Measurements from ENCODE around the gene EIF5A. TPM values are rescaled to one million over a fixed set of nuclear protein-coding genes. Genes with fewer than 3 reads are reported as not detected.

Gene EIF5A
- total and polyA plus RNA-seq, 2 of the 8 experiments (the other 6 are each of a cell fraction or from before 2014, with no cell fraction given): 717 to 1,172 TPM

DNA sequence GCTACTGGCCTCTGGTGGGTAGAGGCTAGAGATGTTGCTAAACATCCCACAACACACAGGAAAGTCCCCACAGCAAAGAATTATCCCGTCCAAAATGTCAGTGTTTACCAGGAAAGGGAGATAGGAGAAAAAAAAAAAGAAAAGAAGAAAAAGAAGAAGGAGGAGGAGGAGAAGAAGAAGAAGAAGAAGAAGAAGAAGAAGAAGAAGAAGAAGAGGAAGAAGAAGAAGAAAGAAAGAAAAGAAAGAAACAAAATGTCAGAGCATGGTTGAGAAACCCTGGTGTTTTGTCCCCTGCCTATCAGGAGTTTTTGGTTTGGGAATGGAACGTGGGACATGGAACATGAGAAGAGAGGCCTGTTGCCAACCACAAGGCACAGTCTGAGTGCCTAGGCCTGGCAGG lies 50.0 kb downstream of the EIF5A start:
- no peak overlapping the region for H3K4ac ChIP-seq (replicated peaks; ENCODE audit: insufficient read length, low read depth, low read length)
- no peak overlapping the region for H3K56ac ChIP-seq (replicated peaks; ENCODE audit: insufficient read length, low read depth, low read length)
- TF ChIP-seq SP1 (IDR thresholded peaks at IDR 0.05; ENCODE audit: low read depth, low read length): no peak
- TF ChIP-seq TBP (IDR thresholded peaks at IDR 0.05; ENCODE audit: low read depth, low read length): no peak
- TF ChIP-seq CBX5 (IDR thresholded peaks at IDR 0.05; ENCODE audit: low read depth, low read length): no peak
- TF ChIP-seq RXRA (IDR thresholded peaks at IDR 0.05; ENCODE audit: insufficient read depth, low read depth, low read length): no peak
- TF ChIP-seq TAF7 (optimal IDR thresholded peaks at IDR 0.05; ENCODE audit: borderline replicate concordance, low read depth, low read length): no peak
- TF ChIP-seq RAD21 (IDR thresholded peaks at IDR 0.05 in 1 of 2, conservative IDR thresholded peaks at IDR 0.05 in 1 of 2; ENCODE audit: low read depth in 2 of 2, low read length in 2 of 2): no peak
- TF ChIP-seq, protein P1, sequence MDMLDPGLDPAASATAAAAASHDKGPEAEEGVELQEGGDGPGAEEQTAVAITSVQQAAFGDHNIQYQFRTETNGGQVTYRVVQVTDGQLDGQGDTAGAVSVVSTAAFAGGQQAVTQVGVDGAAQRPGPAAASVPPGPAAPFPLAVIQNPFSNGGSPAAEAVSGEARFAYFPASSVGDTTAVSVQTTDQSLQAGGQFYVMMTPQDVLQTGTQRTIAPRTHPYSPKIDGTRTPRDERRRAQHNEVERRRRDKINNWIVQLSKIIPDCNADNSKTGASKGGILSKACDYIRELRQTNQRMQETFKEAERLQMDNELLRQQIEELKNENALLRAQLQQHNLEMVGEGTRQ (IDR thresholded peaks at IDR 0.05; ENCODE audit: low read length): no peak
- TF ChIP-seq SIRT6 (IDR thresholded peaks at IDR 0.05; ENCODE audit: low read length): no peak
- TF ChIP-seq EGR1 (IDR thresholded peaks at IDR 0.05; ENCODE audit: borderline replicate concordance, low read depth, low read length): no peak
- TF ChIP-seq NANOG (IDR thresholded peaks at IDR 0.05; ENCODE audit: insufficient read depth, low read depth, low read length, poor library complexity, severe bottlenecking): no peak
- no peak for TF ChIP-seq POU5F1 (IDR thresholded peaks at IDR 0.05; ENCODE audit: low read depth, low read length)
- H3K23ac ChIP-seq (ENCODE audit: insufficient read length): no peak overlapping the region
- no peak overlapping the region for H2BK120ac ChIP-seq (replicated peaks; ENCODE audit: low read depth, low read length)
- H2AK5ac ChIP-seq (ENCODE audit: low read depth, low read length): no peak overlapping the region; the same call in 1 of the 2 replicates
- H4K8ac ChIP-seq (ENCODE audit: extremely low read depth, insufficient read depth, low read length): no peak overlapping the region
- H4K5ac ChIP-seq (ENCODE audit: insufficient read length, low read depth, low read length): no peak overlapping the region
- no peak overlapping the region for H2BK20ac ChIP-seq (ENCODE audit: low read length)
- H3K36me3 ChIP-seq (ENCODE audit: control insufficient read depth in 2 of 4, insufficient read depth in 4 of 4, low read length in 3 of 4): no peaks in the 10 kb centered on the region
- no peak overlapping the region for H3K14ac ChIP-seq (ENCODE audit: insufficient read length)
- no peaks in the 10 kb centered on the region for H3K9me3 ChIP-seq (ENCODE audit: insufficient read depth in 2 of 2, low read depth in 1 of 2, low read length in 1 of 2)
- no peak overlapping the region for H3K27ac ChIP-seq (ENCODE audit: low read depth, low read length)
- H4K91ac ChIP-seq (replicated peaks; ENCODE audit: insufficient read length, low read length): no peak overlapping the region
- no peak overlapping the region for H3K4me3 ChIP-seq (ENCODE audit: extremely low read depth in 1 of 4, insufficient read depth in 2 of 4, low read depth in 3 of 4, low read length in 4 of 4)
- no peaks in the 10 kb centered on the region; the same call in 1 of the 2 replicates for H3K23me2 ChIP-seq (ENCODE audit: low read depth, low read length)
- H3K79me2 ChIP-seq (ENCODE audit: control insufficient read depth in 1 of 2, insufficient read depth in 2 of 2, low read length in 2 of 2): no peaks in the 10 kb centered on the region
- no peaks in the 10 kb centered on the region for H3K27me3 ChIP-seq (replicated peaks in 1 of 4; ENCODE audit: control insufficient read depth in 3 of 4, extremely low read depth in 1 of 4, insufficient read depth in 3 of 4, low read length in 3 of 4)
- H2BK5ac ChIP-seq (ENCODE audit: low read depth, low read length): no peak overlapping the region
- no peaks in the 10 kb centered on the region for H4K20me1 ChIP-seq (replicated peaks in 1 of 2; ENCODE audit: control insufficient read depth in 1 of 2, insufficient read depth in 2 of 2, low read length in 2 of 2)
- H2BK15ac ChIP-seq (ENCODE audit: low read length): no peak overlapping the region
- CTCF ChIA-PET (ENCODE audit: partially characterized antibody): interaction anchor here (0.6 to 1.9 kb wide), 3 partner anchors 14 to 52 kb away, joined by 3 to 8 read pairs (median 3); partner anchors contain the start of gene PLSCR3
- H2BK12ac ChIP-seq (ENCODE audit: low read depth, low read length): no peak overlapping the region
- WGBS, 2 experiments (ENCODE audit: extremely low coverage in 1 of 2, insufficient coverage in 1 of 2, insufficient read length in 1 of 2, insufficient replicate concordance in 2 of 2, low coverage in 1 of 2, low lambda C conversion rate in 2 of 2, missing lambda C conversion rate in 1 of 2): 78% methylated on average over 2 of the region's 2 CpGs; no CpG with 5 or more reads in 1 of the 2 experiments
- DNase-seq (ENCODE audit: low read depth in 1 of 2, low spot score in 2 of 2) (no peak), FAIRE-seq (no peak)
- no peak overlapping the region for H3K9ac ChIP-seq (replicated peaks in 1 of 4; ENCODE audit: extremely low read depth in 1 of 4, low read depth in 3 of 4, low read length in 3 of 4)
- H2AFZ ChIP-seq (ENCODE audit: low read length): no peak overlapping the region
- peaks cover 0 to 7% (median 2%) of the 10 kb centered on the region in 4 experiments; a peak in 5 of 7 replicates for H3K4me1 ChIP-seq (replicated peaks in 1 of 4; ENCODE audit: control insufficient read depth in 3 of 4, insufficient read depth in 4 of 4, low read length in 3 of 4)
- H3K4me2 ChIP-seq (ENCODE audit: insufficient read depth in 1 of 2, low read depth in 2 of 2, low read length in 2 of 2): no peak overlapping the region
- H3K18ac ChIP-seq (ENCODE audit: extremely low read depth, low read length): no peak overlapping the region
- POLR2A ChIA-PET (ENCODE audit: partially characterized antibody): interaction anchor here (0.6 to 2.2 kb wide), 2 partner anchors 43 to 128 kb away, joined by 3 to 8 read pairs; partner anchors contain the start of gene POLR2A
- H3K79me1 ChIP-seq (ENCODE audit: low read depth, low read length): no peaks in the 10 kb centered on the region

Measured in H1 (cell line).